ENCODE data around the gene ATP9A.
"Not testable (repeated sequence)": the region's sequence is repeated elsewhere in the genome, so short reads cannot be mapped to it uniquely, and the experiment has no call there.

Gene ATP9A

DNA sequence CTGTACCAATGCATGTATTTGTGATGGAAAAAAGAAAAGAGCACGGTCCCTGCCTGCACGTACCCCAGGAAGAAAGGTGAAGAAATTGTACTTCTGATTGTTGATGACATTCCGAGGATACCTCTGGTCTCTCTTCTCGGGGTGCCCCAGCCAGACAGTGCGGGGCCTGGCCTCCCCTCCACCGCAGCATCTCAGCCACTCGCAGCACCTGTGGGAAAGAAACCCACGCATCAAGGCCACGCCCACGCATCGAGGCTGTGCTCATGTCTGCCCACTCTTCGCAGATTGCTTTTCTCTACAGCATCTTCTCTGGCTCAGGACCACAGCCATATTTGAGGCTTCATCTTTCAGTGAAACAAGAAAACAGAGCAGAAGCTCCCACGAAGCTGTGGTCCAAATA, 38.4 kb downstream of the ATP9A start:
- DNase-seq (ENCODE audit: low read depth, low spot score): no peak

DNA sequence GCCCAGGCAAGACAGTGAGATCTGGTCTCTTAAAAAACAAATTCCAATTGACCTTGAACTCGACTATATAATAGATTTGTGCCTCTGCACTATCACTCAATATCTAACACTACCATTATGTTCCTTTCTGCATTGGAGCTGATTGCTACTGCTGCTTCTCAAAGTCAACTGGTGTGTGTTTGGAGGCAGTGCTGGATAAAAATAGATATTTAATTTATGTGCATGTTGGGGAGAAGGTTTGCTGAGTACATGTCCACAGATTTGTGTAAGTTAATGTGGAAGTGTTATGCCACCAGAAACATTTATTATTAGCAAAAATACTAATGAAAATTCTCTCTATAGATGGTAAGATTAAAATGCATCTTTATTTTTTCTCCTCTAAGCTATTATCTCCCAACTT, 39.5 kb downstream of the ATP9A start:
- no peak for DNase-seq (ENCODE audit: low read depth, low spot score)

DNA sequence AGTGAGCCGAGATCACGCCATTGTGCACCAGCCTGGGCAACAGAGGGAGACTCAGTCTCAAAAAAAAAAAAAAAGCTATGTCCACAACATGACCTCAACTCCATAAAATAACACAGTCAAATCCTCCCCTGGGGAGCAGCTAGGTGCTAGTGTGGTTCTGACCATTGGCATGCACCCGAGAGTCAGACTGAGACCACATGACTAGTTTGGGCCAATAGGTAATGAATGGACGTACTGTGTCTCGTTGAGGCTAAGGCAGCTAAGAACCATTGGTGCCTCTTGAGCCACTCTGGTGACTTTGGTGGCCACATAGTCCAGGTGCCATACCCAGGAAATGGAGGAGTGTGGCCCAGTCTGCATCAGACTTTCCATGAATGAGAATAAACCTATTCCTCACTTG, 40.3 kb downstream of the ATP9A start:
- no peak for DNase-seq (ENCODE audit: low read depth, low spot score)

DNA sequence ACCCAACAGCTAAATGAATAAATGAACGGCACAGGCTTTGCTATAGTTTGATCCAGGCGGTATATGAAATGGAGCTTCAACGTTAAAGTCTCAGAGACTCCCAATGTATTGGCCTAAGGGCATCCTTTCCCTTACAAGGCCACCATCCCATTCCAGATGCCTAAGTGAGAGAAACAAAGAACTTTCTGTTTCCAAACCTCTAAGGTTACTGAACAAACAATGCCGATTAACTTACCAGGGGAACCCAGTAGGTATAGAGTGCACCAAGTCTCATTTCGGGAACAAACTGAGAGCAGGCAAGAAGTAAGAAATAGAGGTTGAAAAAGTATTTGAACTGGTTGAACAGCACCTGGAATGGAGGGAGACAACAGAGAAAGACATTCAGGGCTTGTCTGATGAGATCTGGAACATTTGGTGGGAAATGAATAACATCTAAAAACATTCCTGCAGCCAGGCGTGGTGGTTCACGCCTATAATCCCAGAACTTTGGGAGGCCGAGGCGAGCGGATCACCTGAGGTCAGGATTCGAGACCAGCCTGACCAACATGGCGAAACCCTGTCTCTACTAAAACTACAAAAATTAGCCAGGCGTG, 42.5 kb downstream of the ATP9A start:
- DNase-seq (ENCODE audit: low read depth, low spot score): no peak

DNA sequence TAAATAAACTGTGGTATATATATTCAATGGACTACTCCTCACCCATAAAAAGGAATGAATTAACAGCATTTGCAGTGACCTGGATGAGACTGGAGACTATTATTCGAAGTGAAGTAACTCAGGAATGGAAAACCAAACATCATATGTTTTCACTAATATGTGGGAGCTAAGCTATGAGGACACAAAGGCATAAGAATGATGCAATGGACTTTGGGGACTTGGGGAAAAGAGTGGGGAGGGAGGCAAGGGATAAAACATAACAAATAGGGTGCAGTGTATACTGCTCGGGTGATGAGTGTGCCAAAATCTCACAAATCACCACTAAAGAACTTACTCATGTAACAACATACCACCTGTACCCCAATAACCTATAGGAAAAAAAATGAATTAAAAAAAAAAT, 45.2 kb downstream of the ATP9A start:
- DNase-seq (ENCODE audit: low read depth, low spot score): not testable (repeated sequence)

DNA sequence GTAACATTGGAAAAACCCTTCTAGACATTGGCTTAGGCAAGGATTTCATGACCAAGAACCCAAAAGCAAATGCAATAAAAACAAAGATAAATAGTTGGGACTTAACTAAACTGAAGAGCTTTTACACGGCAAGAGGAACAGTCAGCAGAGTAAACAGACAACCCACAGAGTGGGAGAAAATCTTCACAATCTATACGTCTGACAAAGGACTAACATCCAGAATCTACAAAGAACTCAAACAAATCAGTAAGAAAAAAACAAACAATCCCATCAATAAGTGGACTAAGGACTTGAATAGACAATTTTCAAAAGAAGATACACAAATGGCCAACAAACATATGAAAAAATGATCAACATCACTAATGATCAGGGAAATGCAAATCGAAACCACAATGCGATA, 45.9 kb downstream of the ATP9A start:
- not testable (repeated sequence) for DNase-seq (ENCODE audit: low read depth, low spot score)

DNA sequence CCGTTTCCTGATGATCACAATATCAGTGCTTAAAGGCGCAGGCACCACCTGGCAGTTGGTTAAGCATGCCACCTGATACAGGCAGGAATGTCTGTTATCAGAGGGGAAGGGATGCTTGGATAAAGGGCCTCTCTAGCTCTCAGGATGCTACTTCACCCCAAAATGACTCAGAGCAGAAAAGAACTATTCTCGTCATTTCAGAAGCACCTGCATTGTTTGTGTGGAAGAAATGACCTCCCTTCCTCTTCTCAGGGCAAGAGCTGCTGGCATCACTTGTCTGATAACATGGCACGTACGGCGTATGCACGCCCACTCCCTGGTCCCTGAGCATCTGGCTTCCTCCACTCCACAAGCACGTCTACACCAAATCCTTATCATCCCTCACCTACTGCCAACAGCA, 47.3 kb downstream of the ATP9A start:
- no peak for DNase-seq (ENCODE audit: low read depth, low spot score)

DNA sequence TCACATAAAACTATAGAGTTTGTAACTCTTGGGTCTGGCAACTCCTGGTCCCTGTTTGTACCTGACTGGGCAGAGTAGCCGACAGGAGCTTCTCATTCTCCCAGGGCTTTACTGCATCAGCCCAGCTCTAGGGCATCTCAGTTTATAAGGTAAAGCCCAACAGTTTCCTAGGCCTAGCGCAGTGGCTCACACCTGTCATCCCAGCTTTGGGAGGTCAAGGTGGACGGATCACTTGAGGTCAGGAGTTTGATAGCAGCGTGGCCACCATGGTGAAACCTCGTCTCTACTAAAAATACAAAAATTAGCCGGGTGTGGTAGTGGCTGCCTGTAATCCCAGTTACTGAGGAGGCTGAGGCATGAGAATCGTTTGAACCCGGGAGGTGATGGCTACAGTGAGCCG, 47.8 kb downstream of the ATP9A start:
- no peak for DNase-seq (ENCODE audit: low read depth, low spot score)

DNA sequence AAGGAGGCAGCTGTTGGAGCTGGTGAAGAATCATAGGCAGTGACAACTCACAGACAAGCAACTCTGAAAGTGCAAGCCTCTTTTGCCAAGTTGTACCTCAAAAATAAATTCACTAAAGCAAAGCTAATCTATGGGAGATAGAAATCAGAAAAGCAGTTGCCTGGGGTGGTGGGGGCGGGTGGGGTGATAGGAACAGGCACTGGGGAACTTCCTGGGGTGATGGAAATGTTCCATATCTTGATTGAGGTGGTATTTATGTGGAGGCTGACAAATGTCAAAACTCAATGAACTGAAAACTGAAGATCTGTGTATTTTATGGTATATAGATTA, 52.4 kb downstream of the ATP9A start:
- no peak for DNase-seq (ENCODE audit: low read depth, low spot score)

DNA sequence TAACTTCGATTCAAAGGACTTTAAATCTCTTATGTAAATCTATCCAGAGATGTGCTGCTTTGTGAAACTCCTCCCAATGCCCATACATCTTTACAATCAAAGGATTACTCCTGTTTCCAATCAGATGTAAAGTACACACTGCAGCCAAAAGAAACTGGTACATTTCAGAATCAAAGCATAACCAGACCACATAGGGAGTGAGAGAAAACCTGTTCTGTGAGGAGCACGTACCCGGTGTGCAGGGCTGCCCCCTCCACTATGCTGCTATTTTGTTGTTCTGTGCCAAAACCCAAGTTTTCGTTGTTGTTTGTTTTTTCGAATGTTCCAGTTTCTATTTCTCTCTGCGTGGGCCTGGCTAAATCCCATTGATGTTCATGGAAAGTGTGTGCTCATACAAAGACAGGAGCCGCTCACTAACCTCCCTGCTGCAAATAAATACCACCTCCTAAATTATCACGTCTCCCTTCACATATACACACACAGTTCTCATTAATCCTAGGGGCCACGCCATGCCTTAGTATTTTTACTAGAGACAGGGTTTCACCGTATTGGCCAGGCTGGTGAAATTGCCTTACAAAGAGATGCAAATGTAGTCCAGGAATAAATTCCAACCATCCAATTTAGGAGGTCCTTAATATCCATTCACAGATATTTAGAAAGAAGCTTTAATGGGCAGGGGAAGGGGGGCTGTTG, 52.9 kb downstream of the ATP9A start:
- DNase-seq (ENCODE audit: low read depth, low spot score): no peak

DNA sequence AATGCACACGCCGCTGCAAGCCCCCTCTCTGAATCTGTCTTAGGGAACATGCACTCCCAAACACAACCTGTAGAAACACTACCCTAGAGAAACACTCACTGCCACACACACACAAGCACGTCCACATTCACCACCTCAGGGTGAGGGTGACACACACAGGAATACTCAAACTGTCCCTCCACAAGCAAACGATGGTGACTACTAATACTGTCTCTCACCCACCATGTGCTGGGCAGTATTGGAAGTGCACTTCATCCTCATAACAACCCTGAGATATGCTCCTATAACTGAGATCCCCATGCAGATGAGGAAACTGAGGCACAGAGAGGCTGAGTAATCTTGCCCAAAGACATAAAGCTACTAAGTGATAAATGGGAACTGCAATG, 55.0 kb downstream of the ATP9A start:
- no peak for DNase-seq (ENCODE audit: low read depth, low spot score)

DNA sequence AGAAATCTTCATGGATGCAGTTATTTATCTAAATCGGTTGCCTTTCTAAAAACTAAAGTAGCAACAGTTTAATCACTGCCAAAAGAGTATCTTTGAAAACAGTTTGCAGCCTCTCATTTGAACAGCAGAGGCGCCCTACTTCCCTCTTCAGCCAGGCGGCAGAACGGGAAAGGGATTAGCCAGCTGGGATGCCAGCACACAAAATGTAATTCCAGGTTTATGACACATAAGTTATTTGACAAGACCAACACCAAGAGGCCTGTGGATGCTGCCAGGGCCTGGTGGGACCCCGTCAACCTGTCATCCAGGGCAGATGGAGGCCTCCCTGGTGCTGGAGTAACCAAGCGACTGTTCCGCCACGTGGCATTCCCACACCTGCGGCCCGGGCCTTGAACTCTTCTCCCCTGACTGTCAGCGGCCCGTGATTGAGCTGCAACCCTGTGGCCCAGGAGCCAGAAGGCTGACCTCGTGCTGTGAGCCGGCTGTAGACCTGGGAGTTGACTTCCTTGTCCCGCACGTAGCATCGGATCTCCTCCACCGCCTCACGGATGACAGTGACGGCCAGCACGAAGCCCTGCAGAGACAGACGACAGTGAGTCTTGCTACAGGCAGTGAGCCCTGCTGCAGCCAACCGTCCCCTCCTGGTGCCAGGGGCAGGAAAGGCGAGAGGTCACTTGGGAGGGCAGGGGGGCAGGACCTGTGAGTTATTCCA, 55.5 kb downstream of the ATP9A start:
- no peak for DNase-seq (ENCODE audit: low read depth, low spot score)

DNA sequence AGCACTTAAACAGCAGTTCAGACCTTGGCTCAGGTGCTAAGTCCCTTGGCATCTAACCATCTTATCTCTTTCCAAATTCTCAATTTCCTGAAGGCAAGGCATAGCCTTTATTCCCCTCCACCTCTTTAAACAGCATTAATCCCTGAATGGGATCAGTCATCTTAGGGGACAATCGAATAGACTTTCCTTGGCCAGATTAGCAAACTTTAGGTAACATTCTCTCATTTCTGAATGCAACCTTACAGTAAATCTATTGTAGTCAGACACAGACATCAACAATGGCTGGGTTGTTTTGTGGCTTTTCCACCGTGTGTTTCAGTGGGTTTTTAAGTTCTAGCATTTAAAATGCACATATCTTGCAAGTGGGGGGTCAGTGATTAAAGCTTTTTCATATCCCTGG, 56.8 kb downstream of the ATP9A start:
- DNase-seq (ENCODE audit: low read depth, low spot score): no peak

DNA sequence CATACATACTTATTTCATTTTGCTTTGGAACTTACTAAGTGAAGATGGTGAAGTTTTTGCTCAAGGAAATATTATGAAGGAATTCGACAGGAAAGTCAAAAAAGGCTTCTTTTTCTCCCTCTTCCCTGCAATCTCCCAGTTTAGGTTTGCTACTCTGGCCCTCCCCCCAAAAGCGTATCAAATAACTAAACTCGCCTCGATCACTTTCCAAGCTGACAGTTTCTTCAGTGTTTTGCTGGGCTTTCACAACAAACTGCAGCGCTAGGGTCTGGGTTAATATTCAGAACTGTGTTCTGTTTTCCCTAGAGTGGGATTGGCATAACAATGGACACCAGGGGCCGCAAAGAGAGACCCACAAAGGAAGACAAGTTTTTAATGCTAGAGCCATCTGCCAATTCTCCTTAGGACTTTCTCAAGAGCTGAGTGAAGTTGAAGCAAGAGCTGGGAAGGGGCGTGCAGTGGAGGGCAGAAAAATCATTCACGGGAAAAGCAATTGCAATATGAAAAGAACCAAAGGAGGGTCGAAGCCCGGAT, 57.8 kb downstream of the ATP9A start:
- DNase-seq (ENCODE audit: low read depth, low spot score): no peak

DNA sequence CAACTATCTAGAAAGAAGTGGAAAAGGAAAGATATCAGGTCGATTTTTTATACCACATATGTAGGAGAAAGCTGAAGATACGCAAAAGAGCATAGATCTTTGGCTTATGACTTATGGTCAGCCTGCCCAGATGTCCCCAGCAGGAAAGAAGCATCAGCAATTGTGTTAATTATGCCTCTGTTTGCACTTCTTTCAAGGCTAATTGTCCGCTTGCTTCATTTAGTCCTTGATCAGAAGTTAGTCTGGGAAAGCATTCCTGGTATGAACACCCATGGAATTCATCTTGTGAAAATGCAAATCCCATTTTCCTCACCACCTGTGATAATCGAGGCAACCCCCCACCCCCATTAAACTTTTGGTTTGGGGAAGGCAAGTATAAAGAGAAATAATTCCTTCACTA, 62.8 kb downstream of the ATP9A start:
- DNase-seq (ENCODE audit: low read depth, low spot score): no peak

DNA sequence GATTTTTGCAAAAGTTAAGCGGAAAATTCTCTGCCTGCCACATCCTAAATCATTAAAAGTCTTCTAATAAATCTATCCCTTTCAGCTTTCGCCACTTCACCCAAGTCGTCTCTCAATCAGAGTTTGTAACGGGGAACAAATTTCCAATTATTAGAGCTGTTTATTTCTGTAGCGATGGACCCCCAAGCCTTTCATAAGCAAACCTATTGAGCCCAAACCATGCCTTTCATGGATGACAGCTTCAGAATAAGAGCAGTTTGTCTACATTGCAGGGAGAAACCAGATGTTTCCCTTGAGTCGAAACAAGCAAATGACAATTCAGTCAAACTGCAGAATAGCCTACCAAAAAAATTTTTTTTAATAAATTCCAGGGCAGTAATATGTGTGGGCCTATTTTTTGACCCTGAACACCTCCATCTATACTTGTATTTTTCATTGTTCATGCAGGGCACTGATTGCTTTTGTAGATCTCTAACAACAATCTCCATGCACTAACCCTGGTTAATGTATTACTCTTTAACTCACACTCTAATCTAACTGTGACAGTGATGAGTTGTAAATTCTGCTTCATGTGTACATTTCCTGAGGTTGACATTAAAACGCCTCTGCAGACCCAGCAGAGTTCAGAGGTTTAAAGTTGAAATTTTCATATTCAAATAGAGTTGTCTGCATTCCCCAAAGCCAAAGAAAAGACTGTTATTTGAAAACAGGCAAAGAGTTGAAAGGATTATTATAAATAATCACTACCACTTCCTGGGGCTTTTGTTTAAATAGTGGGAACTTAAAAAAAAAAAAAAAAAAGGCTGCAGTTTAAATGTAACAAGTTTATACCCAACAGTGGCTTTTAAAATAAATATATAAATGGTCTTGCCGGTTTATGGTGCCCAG, 64.5 kb downstream of the ATP9A start:
- no peak for DNase-seq (ENCODE audit: low read depth, low spot score)

DNA sequence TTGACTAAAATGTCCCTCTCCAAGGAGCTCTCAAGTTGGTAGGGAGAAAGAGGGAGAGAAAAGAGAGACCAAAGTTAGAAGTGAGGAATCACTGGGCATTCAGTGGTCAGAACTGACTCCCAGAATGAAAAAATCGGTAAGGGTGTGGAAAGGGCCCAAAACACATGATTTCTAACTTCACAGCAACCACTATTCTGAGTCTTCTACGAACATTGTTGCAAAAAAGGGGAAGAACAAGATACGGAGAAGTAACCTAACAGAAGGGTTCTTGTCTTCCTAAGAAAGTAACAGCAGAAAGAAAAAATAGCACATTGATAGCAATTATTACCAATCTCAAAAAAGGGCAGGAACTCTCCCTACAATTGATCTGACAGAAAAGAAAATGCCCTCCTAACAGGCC, 65.6 kb downstream of the ATP9A start:
- no peak for DNase-seq (ENCODE audit: low read depth, low spot score)

DNA sequence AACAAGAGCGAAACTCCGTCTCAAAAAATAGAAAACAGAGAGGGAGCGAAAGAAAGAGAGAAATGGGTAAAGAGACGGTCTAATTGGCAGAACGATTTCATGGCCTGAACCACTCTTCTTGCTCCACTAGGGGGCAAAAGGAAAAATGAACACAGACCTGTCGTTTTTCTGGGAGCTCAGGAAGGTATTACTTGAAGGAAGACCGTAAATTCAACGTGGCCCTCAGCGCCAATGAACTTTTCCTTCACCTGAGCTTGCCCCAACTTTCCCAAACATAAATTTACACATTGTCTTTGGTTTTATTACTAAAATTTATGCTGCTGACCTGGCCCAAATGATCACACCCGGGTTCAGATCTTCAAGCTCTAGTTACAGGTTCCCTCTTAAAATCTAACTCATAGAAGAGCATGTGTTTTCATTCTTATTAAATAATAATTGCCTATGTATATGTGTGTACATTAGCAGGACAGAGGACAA, 67.3 kb downstream of the ATP9A start:
- DNase-seq (ENCODE audit: low read depth, low spot score): no peak

DNA sequence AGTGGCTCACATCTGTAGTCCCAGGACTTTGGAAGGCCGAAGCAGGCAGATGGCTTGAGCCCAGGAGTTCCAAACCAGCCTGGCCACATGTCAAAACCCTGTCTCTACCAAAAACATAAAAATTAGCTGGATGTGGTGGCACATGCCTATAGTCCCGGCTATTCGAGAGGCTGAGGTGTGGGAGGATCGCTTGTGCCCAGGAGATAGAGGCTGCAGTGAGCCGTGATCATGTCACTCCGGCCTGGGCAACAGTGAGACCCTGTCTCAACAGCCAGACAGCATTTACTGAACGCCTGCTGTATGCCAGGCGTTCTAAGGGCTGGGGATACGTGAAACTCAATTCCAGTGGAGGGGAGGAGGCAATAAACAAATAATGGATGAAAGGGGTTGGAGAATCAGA, 69.9 kb downstream of the ATP9A start:
- no peak for DNase-seq (ENCODE audit: low read depth, low spot score)

DNA sequence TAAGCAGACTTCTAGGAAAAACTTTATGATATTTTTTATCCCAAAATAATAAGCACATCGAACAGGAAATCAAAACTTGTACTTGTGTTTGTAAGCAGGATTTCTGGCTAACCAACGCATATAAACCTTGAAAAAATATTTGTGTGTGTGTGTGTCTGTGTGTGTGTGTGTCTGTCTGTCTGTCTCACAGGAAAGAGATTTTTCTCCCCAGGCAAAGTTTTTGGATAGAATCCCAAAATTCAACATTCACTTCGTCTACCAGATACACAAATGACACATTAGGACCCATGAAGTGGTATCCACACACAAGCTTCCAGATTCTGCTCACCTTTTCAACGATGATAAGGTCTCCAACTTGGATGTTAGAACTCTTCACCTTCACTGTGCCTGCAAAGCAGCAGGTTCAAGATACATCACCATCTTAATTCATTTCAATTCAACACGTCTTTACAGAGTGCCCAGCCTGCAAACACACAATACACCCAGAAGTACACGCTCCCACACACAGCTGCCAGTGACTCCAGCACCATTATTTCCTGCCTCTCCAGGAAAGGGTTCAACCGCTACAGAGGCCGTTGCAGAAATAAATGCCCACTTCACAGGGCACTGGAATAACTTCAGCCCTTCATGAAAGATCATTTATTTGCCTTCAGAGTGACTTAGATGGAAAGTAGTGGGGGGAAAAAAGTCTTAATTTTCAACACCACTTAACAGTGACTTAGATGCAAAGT, 70.9 kb downstream of the ATP9A start:
- DNase-seq (ENCODE audit: low read depth, low spot score): no peak

All from smooth muscle cell of the brain vasculature (primary cell).